Chondrocyte (in vitro differentiated cells): ENCODE results near the gene CPED1. TPM values are rescaled to one million over a fixed set of nuclear protein-coding genes. Genes with fewer than 3 reads are reported as not detected.

ENCODE experiments used
- DNase-seq: peaks from one replicate; pipeline ENCODE4 v3.0.0; 2021; ENCODE audit warnings: mixed read lengths, low spot score
- H3K27ac Mint-ChIP-seq: one replicate; pipeline ENCODE4 v1.8.0; 2021; ENCODE audit warnings: mild to moderate bottlenecking, moderate library complexity, mixed read lengths; ENCODE audit not compliant: unreplicated experiment
- H3K27me3 Mint-ChIP-seq: 2 replicates; pipeline ENCODE4 v1.8.0; 2021; ENCODE audit warnings: low read depth, mixed read lengths
- H3K36me3 Mint-ChIP-seq: 2 replicates; pipeline ENCODE4 v1.8.0; 2021; ENCODE audit warnings: low read depth, mixed read lengths
- H3K4me1 Mint-ChIP-seq: 2 replicates; pipeline ENCODE4 v1.8.0; 2021; ENCODE audit warnings: low read depth, mild to moderate bottlenecking, mixed read lengths
- H3K4me3 Mint-ChIP-seq: one replicate; pipeline ENCODE4 v1.8.0; 2021; ENCODE audit warnings: mild to moderate bottlenecking, moderate library complexity, mixed read lengths; ENCODE audit not compliant: unreplicated experiment
- H3K9me3 Mint-ChIP-seq: 2 replicates; pipeline ENCODE4 v1.8.0; 2021; ENCODE audit warnings: low read depth, mixed read lengths
- CTCF ChIP-seq: fragments of 200-600 bp; sonication (generic); IDR thresholded peaks from 2 replicates; pipeline ENCODE4 v1.5.0; 2021; ENCODE audit warnings: antibody characterized with exemption, mild to moderate bottlenecking, moderate library complexity
- total RNA-seq: library from RNA; stranded (reverse); gene quantifications from 3 replicates; pipeline ENCODE4 v1.2.1, GENCODE V29; 2021

CPED1 gene
- total RNA-seq, 1 donor from 2014 or later: 2.8 TPM

DNA sequence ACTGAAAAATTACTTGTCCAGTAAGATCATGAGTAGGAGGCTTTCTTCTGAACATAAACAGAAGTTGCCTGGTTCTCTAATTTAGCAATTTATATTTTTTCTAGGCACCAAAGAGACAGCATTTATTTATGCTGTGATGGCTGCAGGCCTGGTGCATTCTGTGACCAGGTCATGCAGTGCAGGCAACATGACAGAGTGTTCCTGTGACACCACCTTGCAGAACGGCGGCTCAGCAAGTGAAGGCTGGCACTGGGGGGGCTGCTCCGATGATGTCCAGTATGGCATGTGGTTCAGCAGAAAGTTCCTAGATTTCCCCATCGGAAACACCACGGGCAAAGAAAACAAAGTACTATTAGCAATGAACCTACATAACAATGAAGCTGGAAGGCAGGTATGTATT, 343.1 kb downstream of the CPED1 start:
- peaks cover 29% of the 10 kb centered on the region for H3K27me3 Mint-ChIP-seq

GRCh38 chr7:121334376-121334775, 345.9 kb downstream of the CPED1 start:
- no peaks in the 10 kb centered on the region for H3K9me3 Mint-ChIP-seq
- no peak for TF ChIP-seq CTCF
- peaks cover 16% of the 10 kb centered on the region for H3K4me1 Mint-ChIP-seq
- no peak overlapping the region for H3K27ac Mint-ChIP-seq
- H3K27me3 Mint-ChIP-seq: peaks cover 18% of the 10 kb centered on the region
- no peaks in the 10 kb centered on the region for H3K36me3 Mint-ChIP-seq
- no peak overlapping the region for H3K4me3 Mint-ChIP-seq
- DNase-seq: no peak

More for the DNA sequence above, 343.1 kb downstream of the CPED1 start:
- Mint-ChIP-seq H3K27ac (no peak overlapping the region), H3K36me3 (no peaks in the 10 kb centered on the region), H3K4me1 (peaks cover 26% of the 10 kb centered on the region), H3K4me3 (no peak overlapping the region), H3K9me3 (no peaks in the 10 kb centered on the region)
- no peak for TF ChIP-seq CTCF
- DNase-seq: no peak

GRCh38 chr7:121334875-121335648, 346.6 kb downstream of the CPED1 start:
- Mint-ChIP-seq H3K4me1 (peaks cover 9% of the 10 kb centered on the region), H3K9me3 (no peaks in the 10 kb centered on the region), H3K4me3 (no peak overlapping the region), H3K27ac (no peak overlapping the region), H3K36me3 (no peaks in the 10 kb centered on the region), H3K27me3 (peaks cover 12% of the 10 kb centered on the region)
- no peak for TF ChIP-seq CTCF
- DNase-seq: no peak

DNA sequence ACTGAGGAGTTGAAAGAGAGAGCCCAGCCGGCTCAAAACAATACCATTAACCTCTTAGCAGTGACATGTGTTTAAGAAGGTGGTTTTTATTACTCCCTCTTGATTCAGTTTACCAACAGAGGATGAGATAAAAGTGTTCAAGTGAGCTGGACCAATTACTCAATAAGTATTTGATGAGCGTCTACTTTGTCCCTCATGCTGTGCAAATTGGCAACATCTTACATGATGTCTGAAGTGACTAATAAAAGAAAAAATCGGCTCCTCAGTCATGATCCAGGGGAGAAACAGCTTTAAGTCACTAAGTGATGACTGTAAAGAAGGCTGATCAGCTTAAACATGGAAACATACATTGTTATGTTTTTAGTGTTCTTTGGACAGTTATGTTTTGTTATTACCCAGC, 348.1 kb downstream of the CPED1 start:
- DNase-seq: no peak
- TF ChIP-seq CTCF: no peak
- no peak overlapping the region for H3K4me3 Mint-ChIP-seq
- no peaks in the 10 kb centered on the region for H3K36me3 Mint-ChIP-seq
- no peaks in the 10 kb centered on the region for H3K9me3 Mint-ChIP-seq
- H3K27me3 Mint-ChIP-seq: peaks cover 2% of the 10 kb centered on the region
- peaks cover 4% of the 10 kb centered on the region for H3K4me1 Mint-ChIP-seq
- no peak overlapping the region for H3K27ac Mint-ChIP-seq

- H3K9me3 Mint-ChIP-seq: no peaks in the 10 kb centered on the region
- H3K36me3 Mint-ChIP-seq: peaks cover 4% of the 10 kb centered on the region
- no peaks in the 10 kb centered on the region for H3K27me3 Mint-ChIP-seq
- DNase-seq: no peak
- no peak overlapping the region for H3K4me3 Mint-ChIP-seq
- H3K4me1 Mint-ChIP-seq: peaks cover 8% of the 10 kb centered on the region
- TF ChIP-seq CTCF: peak; percentile 80
- H3K27ac Mint-ChIP-seq: no peak overlapping the region
Observed at GRCh38 chr7:121337398-121337797, 348.9 kb downstream of the CPED1 start.
